ENCODE measurements around the gene STT3A.

STT3A gene

GRCh38 chr11:125562430-125562829, 30.2 kb upstream of the STT3A start:
- Histone ChIP-seq H3K9me3 (ENCODE audit: insufficient read depth, low read length) (no peaks in the 10 kb centered on the region), H3K9ac (ENCODE audit: low read length) (no peak overlapping the region), H3K79me2 (ENCODE audit: low read length) (no peaks in the 10 kb centered on the region), H3K4me3 (ENCODE audit: low read length) (no peak overlapping the region), H2AFZ (ENCODE audit: low read depth, low read length) (no peak overlapping the region), H4K20me1 (ENCODE audit: insufficient read depth, low read length) (no peaks in the 10 kb centered on the region), H3K27ac (ENCODE audit: low read length) (no peak overlapping the region), H3K27me3 (ENCODE audit: low read depth, low read length) (no peaks in the 10 kb centered on the region), H3K4me1 (ENCODE audit: low read length) (no peaks in the 10 kb centered on the region), H3K36me3 (replicated peaks; ENCODE audit: low read depth, low read length) (no peaks in the 10 kb centered on the region), H3K4me2 (ENCODE audit: low read length) (no peak overlapping the region)
- TF ChIP-seq EZH2phosphoT487 (IDR thresholded peaks at IDR 0.05; ENCODE audit: low read depth) (no peak), CTCF (IDR thresholded peaks at IDR 0.05; ENCODE audit: low read depth, low read length) (no peak)

- Histone ChIP-seq H3K9ac (ENCODE audit: low read length) (no peak overlapping the region), H2AFZ (ENCODE audit: low read depth, low read length) (no peak overlapping the region), H3K4me3 (ENCODE audit: low read length) (no peak overlapping the region), H4K20me1 (ENCODE audit: insufficient read depth, low read length) (no peaks in the 10 kb centered on the region), H3K27me3 (ENCODE audit: low read depth, low read length) (no peaks in the 10 kb centered on the region), H3K36me3 (replicated peaks; ENCODE audit: low read depth, low read length) (no peaks in the 10 kb centered on the region), H3K27ac (ENCODE audit: low read length) (no peak overlapping the region), H3K4me1 (ENCODE audit: low read length) (peaks cover 8% of the 10 kb centered on the region; the same call in 1 of the 2 replicates), H3K4me2 (ENCODE audit: low read length) (no peak overlapping the region), H3K79me2 (ENCODE audit: low read length) (peaks cover 4% of the 10 kb centered on the region), H3K9me3 (ENCODE audit: insufficient read depth, low read length) (no peaks in the 10 kb centered on the region)
- TF ChIP-seq EZH2phosphoT487 (IDR thresholded peaks at IDR 0.05; ENCODE audit: low read depth) (no peak), CTCF (IDR thresholded peaks at IDR 0.05; ENCODE audit: low read depth, low read length) (no peak)
These were observed 28.3 kb upstream of the STT3A start for GRCh38 chr11:125564357-125564756.

- no peak overlapping the region for H2AFZ ChIP-seq (ENCODE audit: low read depth, low read length)
- no peak overlapping the region for H3K4me3 ChIP-seq (ENCODE audit: low read length)
- peaks cover 22% of the 10 kb centered on the region for H3K79me2 ChIP-seq (ENCODE audit: low read length)
- no peak for TF ChIP-seq EZH2phosphoT487 (IDR thresholded peaks at IDR 0.05; ENCODE audit: low read depth)
- TF ChIP-seq CTCF (IDR thresholded peaks at IDR 0.05; ENCODE audit: low read depth, low read length): no peak
- no peak overlapping the region for H3K27ac ChIP-seq (ENCODE audit: low read length)
- no peaks in the 10 kb centered on the region for H3K9me3 ChIP-seq (ENCODE audit: insufficient read depth, low read length)
- peaks cover 5% of the 10 kb centered on the region for H3K36me3 ChIP-seq (replicated peaks; ENCODE audit: low read depth, low read length)
- peaks cover 11% of the 10 kb centered on the region for H4K20me1 ChIP-seq (ENCODE audit: insufficient read depth, low read length)
- H3K9ac ChIP-seq (ENCODE audit: low read length): no peak overlapping the region
- H3K4me2 ChIP-seq (ENCODE audit: low read length): no peak overlapping the region
- peaks cover 20% of the 10 kb centered on the region for H3K4me1 ChIP-seq (ENCODE audit: low read length)
- H3K27me3 ChIP-seq (ENCODE audit: low read depth, low read length): no peaks in the 10 kb centered on the region
These were observed 26.4 kb upstream of the STT3A start for GRCh38 chr11:125566235-125566634.

GRCh38 chr11:125568970-125569914, 23.4 kb upstream of the STT3A start, which contains the start of gene EI24:
Gene EI24 (plus strand): TSS chr11:125569477. CDS start chr11:125572528, 3,051 bp downstream.
- Histone ChIP-seq H3K36me3 (replicated peaks; ENCODE audit: low read depth, low read length) (peaks cover 16% of the 10 kb centered on the region), H3K27ac (ENCODE audit: low read length) (peak within 1 kb of the TSS; percentile 71), H3K4me3 (ENCODE audit: low read length) (peak within 1 kb of the TSS; percentile 99), H3K9ac (ENCODE audit: low read length) (peak within 1 kb of the TSS; percentile 98), H3K4me1 (ENCODE audit: low read length) (peaks cover 20% of the 10 kb centered on the region), H3K27me3 (ENCODE audit: low read depth, low read length) (no peaks in the 10 kb centered on the region), H2AFZ (ENCODE audit: low read depth, low read length) (peak within 1 kb of the TSS; percentile 74), H3K4me2 (ENCODE audit: low read length) (peak within 1 kb of the TSS; percentile 92), H4K20me1 (ENCODE audit: insufficient read depth, low read length) (peaks cover 11% of the 10 kb centered on the region), H3K79me2 (ENCODE audit: low read length) (peaks cover 38% of the 10 kb centered on the region), H3K9me3 (ENCODE audit: insufficient read depth, low read length) (no peaks in the 10 kb centered on the region)
- TF ChIP-seq EZH2phosphoT487 (IDR thresholded peaks at IDR 0.05; ENCODE audit: low read depth) (no peak), CTCF (IDR thresholded peaks at IDR 0.05; ENCODE audit: low read depth, low read length) (peak; percentile 47)
